T-cell (primary cell): Measurements from ENCODE around the gene SENP3. TPM values are rescaled to one million over a fixed set of nuclear protein-coding genes. Genes with fewer than 3 reads are reported as not detected.

ENCODE experiments used
- ATAC-seq, 4 experiments: fragments of 200-7000 bp in 3 of 4; fragments of 150-1000 bp in 1 of 4; cut with Tn5 transposase; replicated peaks in 1 of 4; 1 replicate in 3 of 4; 2 replicates in 1 of 4; pipeline ENCODE4 v1.10.0; 2021; ENCODE audit warnings: moderate library complexity in 3 of 4, mild to moderate bottlenecking in 2 of 4, moderate number of reproducible peaks in 1 of 4
- CTCF ChIA-PET, 2 donors: fragments of 300-600 bp; sonication (Branson Sonifier 250); formaldehyde crosslinking; loops; one replicate each; lab custom pipeline; 2022; ENCODE audit warnings: antibody characterized with exemption in 2 of 2; lab: Charles Lee
- POLR2A ChIA-PET, 2 donors: fragments of 300-600 bp; sonication (Branson Sonifier 250); formaldehyde crosslinking; loops; one replicate each; lab custom pipeline; 2022; ENCODE audit warnings: antibody characterized with exemption in 2 of 2; lab: Charles Lee
- DNase-seq, 35 experiments: peaks; one replicate each; pipeline versions ENCODE4 v3.0.0 to v3.0.0-alpha.2; 2013 to 2023
- H3K27ac ChIP-seq: one replicate; pipeline ENCODE4 v1.5.1; 2013; ENCODE audit warnings: low read length
- H3K27me3 ChIP-seq, 2 experiments: replicated peaks in 1 of 2; 1 replicate in 1 of 2; 2 replicates in 1 of 2; pipeline versions ENCODE4 v1.6.1 to v1.7.0; 2013; ENCODE audit warnings: low read length in 1 of 2, mixed read lengths in 1 of 2; ENCODE audit not compliant: control insufficient read depth in 2 of 2, insufficient read depth in 2 of 2; ENCODE audit errors: extremely low read depth in 1 of 2
- H3K36me3 ChIP-seq, 2 donors: 1 replicate in 1 of 2; 2 replicates in 1 of 2; pipeline versions ENCODE4 v1.6.1 to v1.7.0; 2013; ENCODE audit warnings: low read length in 1 of 2; ENCODE audit not compliant: control insufficient read depth in 2 of 2, insufficient read depth in 1 of 2; ENCODE audit errors: extremely low read depth in 1 of 2
- H3K4me1 ChIP-seq, 2 experiments: 1 replicate in 1 of 2; 2 replicates in 1 of 2; pipeline versions ENCODE4 v1.6.1 to v1.7.0; 2013; ENCODE audit warnings: low read length in 2 of 2, mixed read lengths in 1 of 2; ENCODE audit not compliant: insufficient read depth in 2 of 2, control insufficient read depth in 1 of 2; ENCODE audit errors: extremely low read depth in 1 of 2
- H3K4me3 ChIP-seq, 2 donors: 1 replicate in 1 of 2; 2 replicates in 1 of 2; pipeline versions ENCODE4 v1.5.1 to v1.7.0; 2013; ENCODE audit warnings: mild to moderate bottlenecking in 2 of 2, low read length in 1 of 2, moderate library complexity in 1 of 2; ENCODE audit not compliant: control insufficient read depth in 1 of 2; ENCODE audit errors: extremely low read depth in 1 of 2
- H3K9me3 ChIP-seq: 2 replicates; pipeline ENCODE4 v1.7.0; 2013
- H3K27ac Mint-ChIP-seq, 2 donors: one replicate each; pipeline ENCODE4 v1.8.0; 2020 to 2021; ENCODE audit warnings: mild to moderate bottlenecking in 2 of 2, mixed read lengths in 2 of 2
- H3K27me3 Mint-ChIP-seq, 2 donors: one replicate each; pipeline ENCODE4 v1.8.0; 2021 to 2022; ENCODE audit warnings: mixed read lengths in 2 of 2
- H3K36me3 Mint-ChIP-seq: one replicate; pipeline ENCODE4 v1.8.0; 2021; ENCODE audit warnings: mixed read lengths
- H3K4me1 Mint-ChIP-seq, 3 donors: one replicate each; pipeline ENCODE4 v1.8.0; 2020 to 2022; ENCODE audit warnings: mixed read lengths in 3 of 3, mild to moderate bottlenecking in 1 of 3
- H3K4me3 Mint-ChIP-seq, 3 donors: one replicate each; pipeline ENCODE4 v1.8.0; 2020 to 2022; ENCODE audit warnings: mild to moderate bottlenecking in 3 of 3, mixed read lengths in 3 of 3, moderate library complexity in 3 of 3
- H3K9me3 Mint-ChIP-seq, 3 donors: one replicate each; pipeline ENCODE4 v1.8.0; 2020 to 2022; ENCODE audit warnings: mixed read lengths in 3 of 3
- WGBS: methylation state at CpG from one replicate; pipeline ENCODE4 v1.1.5; 2013; ENCODE audit warnings: missing lambda C conversion rate; ENCODE audit not compliant: insufficient coverage; 5-methylcytosine and 5-hydroxymethylcytosine counted together
- total RNA-seq, 35 experiments: library from RNA in 6 of 35; stranded (reverse) in 6 of 35; fragments of 120-200 nt in 1 of 35; gene quantifications; one replicate each; pipeline versions ENCODE4 v1.2.1 to v1.2.4 and lab custom pipeline; 2013 to 2026

The SENP3 gene
- total RNA-seq, 5 donors from 2014 or later (not counting 1 experiment from before 2014, with no cell fraction given) = 38.7 to 43.3 (median 42.6) TPM

DNA sequence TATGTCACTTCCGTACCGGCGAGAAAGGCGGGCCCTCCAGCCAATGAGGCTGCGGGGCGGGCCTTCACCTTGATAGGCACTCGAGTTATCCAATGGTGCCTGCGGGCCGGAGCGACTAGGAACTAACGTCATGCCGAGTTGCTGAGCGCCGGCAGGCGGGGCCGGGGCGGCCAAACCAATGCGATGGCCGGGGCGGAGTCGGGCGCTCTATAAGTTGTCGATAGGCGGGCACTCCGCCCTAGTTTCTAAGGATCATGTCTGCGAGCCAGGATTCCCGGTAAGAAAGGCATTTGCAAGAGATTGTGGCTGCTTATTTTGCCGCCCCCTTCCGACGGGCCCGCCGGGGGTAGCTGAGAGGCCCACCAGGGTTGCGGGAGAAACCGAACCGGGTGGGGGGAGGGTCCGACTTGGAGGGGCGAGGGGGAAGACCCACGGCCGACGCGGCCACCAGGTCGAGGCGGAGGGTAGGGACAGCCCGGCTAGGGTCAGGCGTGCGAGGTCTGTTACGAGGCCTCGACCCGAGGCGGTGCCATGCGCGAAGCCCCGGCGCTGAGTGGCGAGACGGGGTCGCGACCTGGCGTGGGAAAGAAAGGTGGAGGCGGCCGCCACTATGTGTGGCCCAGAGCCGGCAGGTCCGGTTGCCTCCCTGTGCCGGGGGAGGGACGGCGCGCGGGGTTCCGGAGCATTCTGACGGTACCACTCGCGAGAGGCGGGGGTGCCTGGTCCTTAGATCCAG lies 11.0 kb downstream of the SENP3 start:
- WGBS = under 1% methylated on average over 71 of the region's 73 CpGs
- ATAC-seq = peak; percentile 83 to 85 (median 84)
- Histone ChIP-seq H3K27me3 (no peaks in the 10 kb centered on the region), H3K4me1 (peaks cover 21 to 43% of the 10 kb centered on the region in 2 experiments), H3K36me3 (peaks cover 10 to 58% of the 10 kb centered on the region in 2 donors), H3K9me3 (no peaks in the 10 kb centered on the region), H3K27ac (peak overlapping the region; percentile 93), H3K4me3 (peak overlapping the region; percentile 83 to 98)
- POLR2A ChIA-PET = interaction anchor here (0.5 to 2.9 kb wide), 6 partner anchors 11 to 302 kb away, joined by 3 to 10 read pairs (median 4); partner anchors contain the start of genes MPDU1 (in 1 of the 2) and TP53 (in 1 of the 2)
- Mint-ChIP-seq H3K27me3 (no peaks in the 10 kb centered on the region), H3K4me1 (peaks cover 48 to 54% (median 49%) of the 10 kb centered on the region in 3 donors), H3K27ac (peak overlapping the region; percentile 96 to 99), H3K36me3 (peaks cover 60% of the 10 kb centered on the region), H3K4me3 (peak overlapping the region; percentile 95 to 98 (median 96)), H3K9me3 (no peaks in the 10 kb centered on the region)
- CTCF ChIA-PET = interaction anchor here in 1 of 2 donors (0.6 to 1.0 kb wide), 2 partner anchors 114 to 182 kb away, joined by 3 read pairs; partner anchors contain the start of gene TP53
- peak in 33 of 35 experiments; percentile 27 to 100 (median 99) for DNase-seq

GRCh38 chr17:7573324-7574080 lies 11.8 kb downstream of the SENP3 start:
- H3K27me3 ChIP-seq = no peaks in the 10 kb centered on the region
- no peaks in the 10 kb centered on the region for H3K9me3 Mint-ChIP-seq
- H3K27ac ChIP-seq = peak overlapping the region; percentile 93
- no peaks in the 10 kb centered on the region for H3K9me3 ChIP-seq
- H3K27me3 Mint-ChIP-seq = no peaks in the 10 kb centered on the region
- WGBS = under 1% methylated on average over 50 of the region's 71 CpGs
- peaks cover 65% of the 10 kb centered on the region for H3K36me3 Mint-ChIP-seq
- H3K36me3 ChIP-seq = peaks cover 13 to 64% of the 10 kb centered on the region in 2 donors
- CTCF ChIA-PET = interaction anchor here (0.5 to 1.5 kb wide), 6 partner anchors 12 to 922 kb away, joined by 3 to 4 read pairs (median 4); partner anchors contain the start of genes MED31 (in 1 of the 2) and TP53 (in 1 of the 2)
- H3K4me1 ChIP-seq = peaks cover 21 to 44% of the 10 kb centered on the region in 2 experiments
- peak overlapping the region; percentile 95 to 98 (median 96) for H3K4me3 Mint-ChIP-seq
- DNase-seq (peak; percentile 83 to 96 (median 91)), ATAC-seq (peak; percentile 44 to 54 (median 52))
- H3K4me1 Mint-ChIP-seq = peaks cover 55 to 58% (median 57%) of the 10 kb centered on the region in 3 donors
- peak overlapping the region; percentile 83 to 98 for H3K4me3 ChIP-seq
- peak overlapping the region; percentile 96 to 99 for H3K27ac Mint-ChIP-seq
- POLR2A ChIA-PET = interaction anchor here (0.5 to 2.9 kb wide), 5 partner anchors 10 to 171 kb away, joined by 3 to 10 read pairs (median 4); partner anchors contain the start of genes MPDU1 (in 1 of the 2) and TP53 (in 1 of the 2)

- Histone ChIP-seq H3K9me3 (no peaks in the 10 kb centered on the region), H3K4me1 (peaks cover 24 to 52% of the 10 kb centered on the region in 2 experiments), H3K27me3 (no peaks in the 10 kb centered on the region), H3K27ac (peak overlapping the region; percentile 93), H3K4me3 (peak overlapping the region; percentile 71 to 98), H3K36me3 (peaks cover 13 to 66% of the 10 kb centered on the region in 2 donors)
- no peaks in the 10 kb centered on the region for H3K9me3 Mint-ChIP-seq
- ATAC-seq = no peak
- peaks cover 63 to 67% (median 64%) of the 10 kb centered on the region in 3 donors for H3K4me1 Mint-ChIP-seq
- CTCF ChIA-PET = interaction anchor here (0.5 to 1.5 kb wide), 8 partner anchors 11 to 923 kb away, joined by 3 to 5 read pairs (median 4); partner anchors contain the start of genes FXR2 (in 1 of the 2), MED31 (in 1 of the 2) and TP53 (in 1 of the 2)
- no peaks in the 10 kb centered on the region for H3K27me3 Mint-ChIP-seq
- WGBS = 28% methylated on average over 6 of the region's 15 CpGs
- peak overlapping the region; percentile 96 to 99 for H3K27ac Mint-ChIP-seq
- POLR2A ChIA-PET = interaction anchor here in 1 of 2 donors (0.8 to 2.9 kb wide), 3 partner anchors 9 to 113 kb away, joined by 3 to 10 read pairs (median 5); partner anchors contain the start of genes MPDU1 and TP53
- DNase-seq = no peak
- H3K4me3 Mint-ChIP-seq = peak overlapping the region; percentile 95 to 98 (median 96)
- peaks cover 66% of the 10 kb centered on the region for H3K36me3 Mint-ChIP-seq
These were observed 12.6 kb downstream of the SENP3 start for GRCh38 chr17:7574176-7574953.

DNA sequence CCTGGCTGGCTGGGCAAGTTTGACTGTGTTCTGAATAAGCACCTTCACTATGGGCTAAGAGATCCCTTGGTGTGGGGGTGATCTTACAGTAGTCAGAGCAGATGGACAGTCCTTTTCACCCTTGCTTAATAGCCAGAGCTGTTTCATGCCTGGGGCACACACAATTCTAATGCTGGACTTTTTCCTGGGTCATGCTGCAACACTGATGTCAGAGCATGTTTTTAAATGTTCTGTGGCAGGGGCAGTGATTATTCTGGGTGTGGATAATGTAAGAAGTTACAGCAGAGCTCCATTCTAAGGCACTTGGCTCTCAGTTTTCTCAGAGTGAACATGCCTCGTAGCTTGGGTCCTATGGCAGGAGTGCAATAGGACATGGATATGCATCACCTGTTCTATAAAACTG lies 13.8 kb downstream of the SENP3 start:
- H3K27ac ChIP-seq = peak overlapping the region; percentile 93
- H3K27me3 ChIP-seq = no peaks in the 10 kb centered on the region
- WGBS = no CpG with 5 or more reads among the region's 1 CpG
- ChIA-PET POLR2A (interaction anchor here (0.7 to 2.9 kb wide), 3 partner anchors 8 to 172 kb away, joined by 3 to 10 read pairs (median 4); partner anchors contain the start of genes MPDU1 (in 1 of the 2) and TMEM256 (in 1 of the 2)), CTCF (interaction anchor here in 1 of 2 donors (1.3 kb wide), 1 partner anchor 63 kb away, joined by 3 read pairs; no protein-coding TSS in a partner anchor)
- H3K27ac Mint-ChIP-seq = peak overlapping the region; percentile 55 to 59
- peaks cover 13 to 61% of the 10 kb centered on the region in 2 donors for H3K36me3 ChIP-seq
- peaks cover 57% of the 10 kb centered on the region for H3K36me3 Mint-ChIP-seq
- ATAC-seq (no peak), DNase-seq (no peak)
- no peak overlapping the region for H3K4me3 ChIP-seq
- H3K27me3 Mint-ChIP-seq = no peaks in the 10 kb centered on the region
- peaks cover 73 to 74% (median 74%) of the 10 kb centered on the region in 3 donors for H3K4me1 Mint-ChIP-seq
- H3K4me3 Mint-ChIP-seq = peak overlapping the region; percentile 95 to 98 (median 96)
- no peaks in the 10 kb centered on the region for H3K9me3 ChIP-seq
- H3K9me3 Mint-ChIP-seq = no peaks in the 10 kb centered on the region
- peaks cover 24 to 61% of the 10 kb centered on the region in 2 experiments for H3K4me1 ChIP-seq

DNA sequence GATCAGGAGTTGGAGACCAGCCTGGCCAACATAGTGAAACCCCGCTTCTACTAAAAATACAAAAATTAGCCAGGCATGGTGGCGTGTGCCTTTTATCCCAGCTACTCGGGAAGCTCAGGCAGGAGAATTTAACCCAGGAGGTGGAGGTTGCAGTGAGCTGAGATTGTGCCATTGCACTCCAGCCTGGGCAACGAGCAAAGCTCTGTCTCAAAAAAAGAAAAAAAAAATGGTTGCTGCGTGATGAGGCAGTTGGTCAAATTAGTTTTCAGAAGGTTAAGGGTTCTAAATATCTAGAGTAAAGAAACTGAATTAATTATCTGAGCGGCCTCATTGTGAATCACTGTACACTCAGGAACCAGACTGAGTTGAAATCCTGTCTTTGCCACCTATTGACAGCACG lies 14.2 kb downstream of the SENP3 start:
- CTCF ChIA-PET = interaction anchor here in 1 of 2 donors (1.3 kb wide), 1 partner anchor 63 kb away, joined by 3 read pairs; no protein-coding TSS in a partner anchor
- H3K4me1 ChIP-seq = peaks cover 24 to 65% of the 10 kb centered on the region in 2 experiments
- POLR2A ChIA-PET = interaction anchor here (0.7 to 2.9 kb wide), 3 partner anchors 8 to 172 kb away, joined by 3 to 10 read pairs (median 4); partner anchors contain the start of genes MPDU1 (in 1 of the 2) and TMEM256 (in 1 of the 2)
- Mint-ChIP-seq H3K4me3 (peak overlapping the region in 2 of 3 donors; percentile 25 to 95), H3K27me3 (no peaks in the 10 kb centered on the region), H3K4me1 (peaks cover 74 to 78% (median 78%) of the 10 kb centered on the region in 3 donors), H3K36me3 (peaks cover 54% of the 10 kb centered on the region), H3K9me3 (no peaks in the 10 kb centered on the region), H3K27ac (peak overlapping the region; percentile 23 to 55)
- H3K4me3 ChIP-seq = no peak overlapping the region
- H3K9me3 ChIP-seq = no peaks in the 10 kb centered on the region
- H3K27me3 ChIP-seq = no peaks in the 10 kb centered on the region
- peaks cover 13 to 56% of the 10 kb centered on the region in 2 donors for H3K36me3 ChIP-seq
- no peak for DNase-seq
- ATAC-seq = no peak
- peak overlapping the region; percentile 93 for H3K27ac ChIP-seq
- WGBS = 76% methylated on average over 5 of the region's 7 CpGs
